Liver (tissue), 9 donors: ENCODE results near the gene USP48. TPM values are rescaled to one million over a fixed set of nuclear protein-coding genes. Genes with fewer than 3 reads are reported as not detected.

Experiments used
- DNase-seq: peaks from one replicate; pipeline ENCODE4 v3.0.0-alpha.2; 2017; ENCODE audit warnings: low spot score
- H3K27ac ChIP-seq, 2 donors: one replicate each; pipeline ENCODE4 v1.7.0; 2013; ENCODE audit warnings: inconsistent platforms in 2 of 2, low read length in 2 of 2, control low read depth in 1 of 2, low read depth in 1 of 2, mild to moderate bottlenecking in 1 of 2
- H3K27me3 ChIP-seq, 4 donors: one replicate each; pipeline versions ENCODE4 v1.6.1 to v1.7.0; 2013; ENCODE audit warnings: low read length in 3 of 4, inconsistent platforms in 1 of 4, mild to moderate bottlenecking in 1 of 4, moderate library complexity in 1 of 4; ENCODE audit not compliant: control insufficient read depth in 4 of 4, insufficient read depth in 4 of 4
- H3K36me3 ChIP-seq, 4 donors: one replicate each; pipeline versions ENCODE4 v1.6.1 to v1.7.0; 2013; ENCODE audit warnings: low read length in 3 of 4, mild to moderate bottlenecking in 3 of 4, low read depth in 1 of 4, moderate library complexity in 1 of 4; ENCODE audit not compliant: control insufficient read depth in 4 of 4, insufficient read depth in 3 of 4
- H3K4me1 ChIP-seq, 4 donors: one replicate each; pipeline versions ENCODE4 v1.6.1 to v1.7.0; 2013; ENCODE audit warnings: low read length in 3 of 4, mild to moderate bottlenecking in 3 of 4, moderate library complexity in 1 of 4; ENCODE audit not compliant: control insufficient read depth in 4 of 4, insufficient read depth in 4 of 4
- H3K4me3 ChIP-seq, 3 donors: one replicate each; pipeline versions ENCODE4 v1.6.1 to v1.7.0; 2013; ENCODE audit warnings: low read length in 3 of 3, control low read depth in 1 of 3, low read depth in 1 of 3, mild to moderate bottlenecking in 1 of 3
- H3K9ac ChIP-seq, 2 donors: one replicate each; pipeline ENCODE4 v1.7.0; 2013; ENCODE audit warnings: low read length in 2 of 2, mild to moderate bottlenecking in 2 of 2, moderate library complexity in 2 of 2, control low read depth in 1 of 2, low read depth in 1 of 2
- H3K9me3 ChIP-seq, 4 donors: one replicate each; pipeline versions ENCODE4 v1.6.1 to v1.7.0; 2013; ENCODE audit warnings: low read length in 3 of 4; ENCODE audit not compliant: control insufficient read depth in 4 of 4
- ATF3 ChIP-seq: IDR thresholded peaks from 2 replicates; pipeline ENCODE4 v1.6.1; 2016; ENCODE audit warnings: antibody characterized with exemption
- CTCF ChIP-seq: fragments of 150-350 bp; IDR thresholded peaks from 2 replicates; pipeline ENCODE4 v1.5.1; 2017; ENCODE audit warnings: improper control_type of control experiment, low read depth, low read length; ENCODE audit not compliant: missing input control
- EGR1 ChIP-seq, 2 donors: IDR thresholded peaks; 2 replicates each; pipeline ENCODE4 v1.6.1; 2016 to 2018; ENCODE audit warnings: antibody characterized with exemption in 2 of 2, low read depth in 2 of 2
- FOXA1 ChIP-seq: IDR thresholded peaks from 2 replicates; pipeline ENCODE4 v1.6.1; 2016; ENCODE audit warnings: antibody characterized with exemption
- FOXA2 ChIP-seq: IDR thresholded peaks from 2 replicates; pipeline ENCODE4 v1.6.1; 2016; ENCODE audit warnings: antibody characterized with exemption
- GABPA ChIP-seq, 2 donors: IDR thresholded peaks in 1 of 2; conservative IDR thresholded peaks in 1 of 2; 2 replicates each; pipeline ENCODE4 v1.6.1; 2016; ENCODE audit warnings: antibody characterized with exemption in 2 of 2, mild to moderate bottlenecking in 1 of 2, moderate library complexity in 1 of 2
- HNF4A ChIP-seq, 2 donors: conservative IDR thresholded peaks; 2 replicates each; pipeline ENCODE4 v1.6.1; 2016; ENCODE audit warnings: antibody characterized with exemption in 2 of 2, mild to moderate bottlenecking in 2 of 2
- HNF4G ChIP-seq: IDR thresholded peaks from 2 replicates; pipeline ENCODE4 v1.6.1; 2016; ENCODE audit warnings: antibody characterized with exemption
- JUND ChIP-seq, 2 donors: IDR thresholded peaks; 2 replicates each; pipeline ENCODE4 v1.6.1; 2016; ENCODE audit warnings: antibody characterized with exemption in 2 of 2
- MAX ChIP-seq: IDR thresholded peaks from 2 replicates; pipeline ENCODE4 v1.6.1; 2016; ENCODE audit warnings: antibody characterized with exemption
- NR2F2 ChIP-seq: IDR thresholded peaks from 2 replicates; pipeline ENCODE4 v1.6.1; 2016; ENCODE audit warnings: antibody characterized with exemption
- RAD21 ChIP-seq, 2 donors: IDR thresholded peaks; 2 replicates each; pipeline ENCODE4 v1.6.1; 2016; ENCODE audit warnings: antibody characterized with exemption in 2 of 2, mild to moderate bottlenecking in 2 of 2
- REST ChIP-seq: IDR thresholded peaks from 2 replicates; pipeline ENCODE4 v1.6.1; 2016; ENCODE audit warnings: antibody characterized with exemption, mild to moderate bottlenecking
- RXRA ChIP-seq, 2 donors: IDR thresholded peaks; 2 replicates each; pipeline ENCODE4 v1.6.1; 2017 to 2018; ENCODE audit warnings: antibody characterized with exemption in 2 of 2, mild to moderate bottlenecking in 1 of 2
- SP1 ChIP-seq: IDR thresholded peaks from 2 replicates; pipeline ENCODE4 v1.6.1; 2018; ENCODE audit warnings: antibody characterized with exemption, mild to moderate bottlenecking
- TAF1 ChIP-seq: conservative IDR thresholded peaks from 2 replicates; pipeline ENCODE4 v1.6.1; 2016; ENCODE audit warnings: antibody characterized with exemption, mild to moderate bottlenecking
- YY1 ChIP-seq: IDR thresholded peaks from 2 replicates; pipeline ENCODE4 v1.6.1; 2016; ENCODE audit warnings: antibody characterized with exemption, mild to moderate bottlenecking
- ZBTB33 ChIP-seq: IDR thresholded peaks from 2 replicates; pipeline ENCODE4 v1.6.1; 2016; ENCODE audit warnings: antibody characterized with exemption
- WGBS: extraction: QIAGEN DNeasy Blood & Tissue Kit; methylation state at CpG from one replicate; pipeline ENCODE4 v1.1.7; 2013; 5-methylcytosine and 5-hydroxymethylcytosine counted together
- polyA plus RNA-seq, 2 donors: library from polyadenylated mRNA; stranded (reverse) in 1 of 2; unstranded in 1 of 2; fragments of 200-250 nt in 1 of 2; fragments of >200 nt in 1 of 2; fragmentation: Nextera tagmentation in 1 of 2; extraction: Ambion mirVana in 1 of 2; gene quantifications; one replicate each; pipeline versions ENCODE4 v1.2.1 to v1.2.3, GENCODE V29; 2013 to 2015
- total RNA-seq, 2 donors: library from RNA; depleted of rRNA; stranded (reverse); fragments of >200 nt; gene quantifications; one replicate each; pipeline ENCODE4 v1.2.3, GENCODE V29; 2014
- donor health status: healthy.
- donor health status: healthy.
- donor health status: healthy.
- donor health status: healthy.
- donor health status: healthy.

USP48 gene
- total and polyA plus RNA-seq, 4 donors, result 7.8 to 34.9 (median 23.1) TPM

- H3K4me3 ChIP-seq, result no peak overlapping the region
- TF ChIP-seq MAX (no peak), REST (no peak), RXRA (IDR thresholded peaks at IDR 0.05) (no peak), CTCF (no peak), JUND (IDR thresholded peaks at IDR 0.05) (no peak), SP1 (no peak), TAF1 (no peak), ZBTB33 (no peak), FOXA2 (no peak), EGR1 (IDR thresholded peaks at IDR 0.05; ENCODE audit: low read depth in 2 of 2) (no peak), ATF3 (no peak), HNF4A (conservative IDR thresholded peaks at IDR 0.05) (no peak), NR2F2 (no peak), HNF4G (no peak), FOXA1 (no peak), RAD21 (IDR thresholded peaks at IDR 0.05) (no peak), GABPA (IDR thresholded peaks at IDR 0.05 in 1 of 2, conservative IDR thresholded peaks at IDR 0.05 in 1 of 2) (no peak), YY1 (no peak)
- no peaks in the 10 kb centered on the region for H3K9me3 ChIP-seq
- H3K27ac ChIP-seq, result no peak overlapping the region
- WGBS, result 72% methylated on average over 4 of the region's 4 CpGs
- no peak for DNase-seq
- no peaks in the 10 kb centered on the region for H3K27me3 ChIP-seq
- H3K36me3 ChIP-seq, result no peaks in the 10 kb centered on the region
- no peak overlapping the region for H3K9ac ChIP-seq
- H3K4me1 ChIP-seq, result peaks cover 0 to 11% (median 5%) of the 10 kb centered on the region in 4 donors
Observed at GRCh38 chr1:21655748-21656147, 127.2 kb downstream of the USP48 start.
